Ishikawa (cell line): ENCODE measurements around the gene YAP1.

Experiments
- CEBPB ChIP-seq: IDR thresholded peaks from 2 replicates; pipeline ENCODE4 v1.6.1; 2012
- EP300 ChIP-seq: IDR thresholded peaks from 2 replicates; pipeline ENCODE4 v1.6.1; 2012; ENCODE audit warnings: borderline replicate concordance
- NFIC ChIP-seq: IDR thresholded peaks from 2 replicates; pipeline ENCODE4 v1.6.1; 2012
- YY1 ChIP-seq: IDR thresholded peaks from 2 replicates; pipeline ENCODE4 v1.6.1; 2012; ENCODE audit warnings: low read depth

- no peak for TF ChIP-seq EP300
- TF ChIP-seq NFIC: no peak
- no peak for TF ChIP-seq YY1
- no peak for TF ChIP-seq CEBPB
Observed at GRCh38 chr11:102276783-102277182, 166.5 kb downstream of the YAP1 start.
